Astrocyte of the cerebellum (primary cell): Measurements from ENCODE around the gene CTPS1.

Experiments used
- DNase-seq: peaks from one replicate; pipeline ENCODE4 v3.0.0-alpha.2; 2011; ENCODE audit warnings: low read depth
- H3K4me3 ChIP-seq: 2 replicates; pipeline ENCODE4 v1.5.1; 2011; ENCODE audit warnings: mild to moderate bottlenecking, low read depth, low read length, moderate library complexity
- in situ Hi-C: cut with HindIII; loops from 2 replicates; pipeline ENCODE4 v1.10.0; 2017; ENCODE audit warnings: low sequenced_read_pairs
- TF ChIP-seq, protein P1 (sequence below): IDR thresholded peaks from 2 replicates; pipeline ENCODE4 v1.5.1; 2012; ENCODE audit warnings: low read length, low read depth, moderate library complexity, mild to moderate bottlenecking; ENCODE audit errors: missing control alignments

CTPS1 gene

DNA sequence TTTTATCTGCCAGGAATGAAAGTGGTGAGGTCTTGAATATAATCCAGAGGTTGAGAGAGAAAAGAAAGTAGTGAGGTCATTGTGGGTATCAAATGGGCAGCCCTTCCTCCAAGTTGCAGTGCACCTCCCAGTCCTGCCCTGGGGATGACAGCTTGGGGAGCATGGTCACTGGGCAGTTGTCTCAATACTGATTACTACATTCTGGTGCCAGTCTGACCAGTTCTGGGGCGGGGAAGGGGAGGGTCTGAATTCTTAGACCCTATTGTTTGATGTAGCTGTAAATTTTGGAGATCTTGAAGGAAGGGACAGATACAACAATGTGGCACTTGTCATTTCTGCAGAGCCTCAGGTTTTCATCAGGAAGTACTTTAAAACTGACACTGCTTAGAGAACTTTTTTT is 30.8 kb downstream of the CTPS1 start:
- in situ Hi-C loops = no loop called here

DNA sequence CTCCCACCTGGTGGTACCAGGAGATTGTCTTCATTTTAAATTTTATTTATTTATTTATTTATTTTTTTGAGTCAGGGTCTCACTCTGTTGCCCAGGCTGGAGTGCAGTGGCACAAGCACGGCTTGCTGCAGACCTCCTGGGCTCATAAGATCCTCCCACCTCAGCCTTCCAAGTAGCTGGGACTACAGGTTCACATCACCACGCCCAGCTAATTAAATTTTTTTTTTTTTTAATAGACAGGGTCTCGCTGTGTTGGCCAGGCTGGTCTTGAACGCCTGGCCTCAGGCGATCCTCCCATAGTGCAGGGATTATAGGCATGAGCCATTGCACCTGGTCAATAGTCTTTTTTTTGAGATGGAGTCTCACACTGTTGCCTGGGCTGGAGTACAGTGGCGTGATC is 33.5 kb downstream of the CTPS1 start:
- no peak for DNase-seq
- TF ChIP-seq, protein P1, sequence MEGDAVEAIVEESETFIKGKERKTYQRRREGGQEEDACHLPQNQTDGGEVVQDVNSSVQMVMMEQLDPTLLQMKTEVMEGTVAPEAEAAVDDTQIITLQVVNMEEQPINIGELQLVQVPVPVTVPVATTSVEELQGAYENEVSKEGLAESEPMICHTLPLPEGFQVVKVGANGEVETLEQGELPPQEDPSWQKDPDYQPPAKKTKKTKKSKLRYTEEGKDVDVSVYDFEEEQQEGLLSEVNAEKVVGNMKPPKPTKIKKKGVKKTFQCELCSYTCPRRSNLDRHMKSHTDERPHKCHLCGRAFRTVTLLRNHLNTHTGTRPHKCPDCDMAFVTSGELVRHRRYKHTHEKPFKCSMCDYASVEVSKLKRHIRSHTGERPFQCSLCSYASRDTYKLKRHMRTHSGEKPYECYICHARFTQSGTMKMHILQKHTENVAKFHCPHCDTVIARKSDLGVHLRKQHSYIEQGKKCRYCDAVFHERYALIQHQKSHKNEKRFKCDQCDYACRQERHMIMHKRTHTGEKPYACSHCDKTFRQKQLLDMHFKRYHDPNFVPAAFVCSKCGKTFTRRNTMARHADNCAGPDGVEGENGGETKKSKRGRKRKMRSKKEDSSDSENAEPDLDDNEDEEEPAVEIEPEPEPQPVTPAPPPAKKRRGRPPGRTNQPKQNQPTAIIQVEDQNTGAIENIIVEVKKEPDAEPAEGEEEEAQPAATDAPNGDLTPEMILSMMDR = no peak

More for the DNA sequence above, 30.8 kb downstream of the CTPS1 start:
- DNase-seq = no peak
- H3K4me3 ChIP-seq = no peak overlapping the region
- TF ChIP-seq, protein P1 = no peak

DNA sequence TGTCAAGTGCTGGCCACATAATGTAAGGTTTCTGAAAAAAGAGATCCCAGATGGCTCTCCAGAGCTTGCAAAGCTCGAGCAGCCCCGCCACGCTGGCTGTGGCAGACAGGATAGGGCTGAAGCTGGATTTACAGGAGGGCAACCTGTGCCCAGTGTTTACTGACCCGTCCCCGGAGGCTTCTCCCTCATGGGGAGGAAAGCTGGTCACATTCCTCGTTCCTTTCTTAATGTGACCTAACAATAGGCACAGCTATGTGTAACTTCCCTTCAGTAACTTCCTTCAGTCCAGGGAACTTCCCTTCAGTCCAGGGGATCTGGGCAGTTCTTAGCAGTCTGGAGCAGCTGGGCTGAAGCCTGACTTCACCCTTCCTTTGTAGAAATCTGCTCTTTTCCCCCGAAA is 34.3 kb downstream of the CTPS1 start:
- in situ Hi-C loops = no loop called here
- DNase-seq = no peak
- no peak overlapping the region for H3K4me3 ChIP-seq
- TF ChIP-seq, protein P1 = no peak

More for the DNA sequence above, 33.5 kb downstream of the CTPS1 start:
- H3K4me3 ChIP-seq = no peak overlapping the region
- in situ Hi-C loops = no loop called here

DNA sequence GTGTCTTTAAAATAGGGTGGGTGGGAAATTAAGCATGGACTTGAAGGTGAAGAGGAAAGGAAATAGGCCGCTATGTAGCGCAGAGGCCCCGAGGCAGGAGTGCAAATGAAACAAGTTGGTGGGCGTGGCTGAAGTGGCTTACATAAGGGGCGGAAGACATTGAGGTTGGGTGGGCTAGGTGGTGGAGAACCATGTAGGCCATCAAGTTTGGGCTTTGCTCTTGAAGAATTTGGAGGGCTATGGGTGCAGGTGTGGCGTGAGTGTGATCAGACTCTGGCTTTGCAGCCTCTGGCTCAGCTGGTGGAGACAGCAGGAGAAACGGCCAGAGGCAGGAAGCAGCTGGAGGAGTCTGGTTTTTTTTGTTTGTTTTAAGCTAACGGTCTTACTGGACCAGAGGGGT is 35.4 kb downstream of the CTPS1 start:
- H3K4me3 ChIP-seq = no peak overlapping the region
- no peak for DNase-seq
- TF ChIP-seq, protein P1 = no peak
- in situ Hi-C loops = no loop called here

DNA sequence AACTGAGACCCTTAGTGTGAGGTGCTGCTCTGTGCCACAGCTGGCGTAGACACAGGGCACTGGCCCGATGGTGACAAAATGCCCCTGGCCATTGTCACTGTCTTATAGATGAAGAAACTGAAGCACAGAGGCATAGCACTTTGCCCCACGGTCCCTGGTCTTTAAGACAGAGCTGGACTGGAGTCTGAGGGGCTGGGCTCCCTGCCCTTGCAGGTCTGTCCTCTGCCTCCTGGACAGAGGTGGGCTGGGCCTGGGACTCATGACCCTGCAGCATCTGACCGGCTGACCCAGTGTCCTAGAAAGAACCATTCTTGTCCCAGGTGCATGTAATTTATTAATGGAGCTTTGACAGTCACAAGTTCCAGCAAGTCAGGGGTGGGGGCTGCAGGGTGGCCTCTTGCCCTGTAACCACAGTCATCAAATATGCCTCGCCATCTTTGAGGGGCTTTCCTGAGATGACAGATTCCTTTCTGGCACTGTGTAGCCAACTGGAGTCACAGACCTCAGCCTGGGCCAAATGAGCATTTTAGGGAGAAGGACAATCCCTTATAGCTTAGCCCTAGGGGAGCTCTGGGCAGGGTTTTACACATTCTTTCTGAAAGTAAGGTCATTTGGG is 35.9 kb downstream of the CTPS1 start:
- TF ChIP-seq, protein P1 = no peak
- DNase-seq = no peak
- H3K4me3 ChIP-seq = no peak overlapping the region
- in situ Hi-C loops = no loop called here

DNA sequence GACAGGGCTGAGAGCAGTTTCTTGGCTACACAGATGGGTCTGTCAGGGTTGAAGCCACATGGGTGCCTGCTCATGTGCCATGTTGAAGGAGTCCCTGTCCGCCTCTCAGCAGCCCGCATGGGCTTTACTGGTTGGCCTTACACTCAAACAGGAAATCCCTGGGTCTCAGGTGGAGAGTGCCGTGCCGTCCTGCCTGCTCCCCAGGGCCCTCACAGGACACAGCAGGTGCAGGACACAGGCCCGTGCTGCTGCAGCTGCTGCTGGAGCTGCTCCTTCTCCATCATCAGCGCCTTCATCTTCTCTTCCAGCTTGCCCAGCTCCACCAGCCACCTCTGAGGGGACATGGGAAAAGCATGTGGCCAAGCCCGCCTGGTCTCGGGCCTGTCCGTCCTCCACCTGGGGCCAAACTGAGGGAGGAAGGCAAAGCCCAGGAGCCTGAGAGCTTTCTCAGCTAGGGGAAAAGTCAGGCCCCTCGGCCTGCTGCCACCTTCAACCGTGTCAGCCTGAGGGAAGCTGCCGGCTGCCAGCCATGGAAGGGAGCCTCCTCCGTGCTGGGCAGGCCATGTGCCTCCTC is 36.5 kb downstream of the CTPS1 start:
- TF ChIP-seq, protein P1 = no peak
- H3K4me3 ChIP-seq = no peak overlapping the region
- no peak for DNase-seq
- in situ Hi-C loops = no loop called here
